KG1 (cell line): Measurements from ENCODE around the gene MTMR10.

Source experiments
- DNase-seq: peaks from one replicate; lab custom pipeline; 2025; lab: John Stamatoyannopoulos, UW

MTMR10 gene

GRCh38 chr15:30956216-30957124 is 35.0 kb downstream of the MTMR10 start:
- no peak for DNase-seq

- no peak for DNase-seq
These were observed 36.8 kb downstream of the MTMR10 start for GRCh38 chr15:30954674-30955073.

GRCh38 chr15:30953731-30954378 is 37.6 kb downstream of the MTMR10 start:
- DNase-seq = no peak

GRCh38 chr15:30953183-30953582 is 38.2 kb downstream of the MTMR10 start:
- no peak for DNase-seq

GRCh38 chr15:30943654-30944335 is 47.6 kb downstream of the MTMR10 start:
- DNase-seq = no peak

- DNase-seq = no peak
These were observed 49.9 kb downstream of the MTMR10 start for GRCh38 chr15:30941520-30941919.

- no peak for DNase-seq
These were observed 51.1 kb downstream of the MTMR10 start for GRCh38 chr15:30940359-30940758.

GRCh38 chr15:30939161-30939560 is 52.3 kb downstream of the MTMR10 start:
- DNase-seq = no peak

GRCh38 chr15:30933293-30933692 is 58.1 kb downstream of the MTMR10 start:
- no peak for DNase-seq

GRCh38 chr15:30930422-30930821 is 61.0 kb downstream of the MTMR10 start:
- no peak for DNase-seq

GRCh38 chr15:30929982-30930381 is 61.4 kb downstream of the MTMR10 start:
- no peak for DNase-seq

GRCh38 chr15:30929064-30929669 is 62.3 kb downstream of the MTMR10 start:
- DNase-seq = no peak

GRCh38 chr15:30928076-30928475 is 63.4 kb downstream of the MTMR10 start:
- DNase-seq = no peak

- DNase-seq = no peak
These were observed 64.2 kb downstream of the MTMR10 start for GRCh38 chr15:30927148-30927761.

- DNase-seq = no peak
These were observed 65.3 kb downstream of the MTMR10 start for GRCh38 chr15:30926161-30926560.

- DNase-seq = no peak
These were observed 65.7 kb downstream of the MTMR10 start for GRCh38 chr15:30925686-30926085.

GRCh38 chr15:30924353-30924752 is 67.1 kb downstream of the MTMR10 start:
- DNase-seq = no peak

GRCh38 chr15:30923429-30923828 is 68.0 kb downstream of the MTMR10 start:
- DNase-seq = no peak

GRCh38 chr15:30922480-30923311 is 68.7 kb downstream of the MTMR10 start:
- DNase-seq = no peak

GRCh38 chr15:30921781-30922479 is 69.5 kb downstream of the MTMR10 start:
- no peak for DNase-seq
